RWPE1 (cell line): ENCODE measurements around the gene POU3F2.

Experiments used
- CTCF ChIA-PET: fragments of 350-600 bp; sonication (Branson Sonifier 250); formaldehyde crosslinking; extraction: SDS; loops from one replicate; lab custom pipeline; 2021; lab: Yijun Ruan, JAX
- POLR2A ChIA-PET: fragments of 400-600 bp; formaldehyde crosslinking; extraction: SDS; loops from one replicate; lab custom pipeline; 2020; ENCODE audit warnings: antibody characterized with exemption; ENCODE audit not compliant: low non-redundant PET; lab: Yijun Ruan, JAX
- DNase-seq: peaks from one replicate; pipeline ENCODE4 v3.0.0; 2012; ENCODE audit warnings: low spot score
- H3K27ac ChIP-seq: fragments of 450-650 bp; 2 replicates; pipeline ENCODE4 v1.5.1; 2017
- TF ChIP-seq, protein P1 (sequence below): fragments of 450-650 bp; conservative IDR thresholded peaks from 2 replicates; pipeline ENCODE4 v1.5.1; 2017; ENCODE audit warnings: low read depth, mild to moderate bottlenecking

Gene POU3F2

DNA sequence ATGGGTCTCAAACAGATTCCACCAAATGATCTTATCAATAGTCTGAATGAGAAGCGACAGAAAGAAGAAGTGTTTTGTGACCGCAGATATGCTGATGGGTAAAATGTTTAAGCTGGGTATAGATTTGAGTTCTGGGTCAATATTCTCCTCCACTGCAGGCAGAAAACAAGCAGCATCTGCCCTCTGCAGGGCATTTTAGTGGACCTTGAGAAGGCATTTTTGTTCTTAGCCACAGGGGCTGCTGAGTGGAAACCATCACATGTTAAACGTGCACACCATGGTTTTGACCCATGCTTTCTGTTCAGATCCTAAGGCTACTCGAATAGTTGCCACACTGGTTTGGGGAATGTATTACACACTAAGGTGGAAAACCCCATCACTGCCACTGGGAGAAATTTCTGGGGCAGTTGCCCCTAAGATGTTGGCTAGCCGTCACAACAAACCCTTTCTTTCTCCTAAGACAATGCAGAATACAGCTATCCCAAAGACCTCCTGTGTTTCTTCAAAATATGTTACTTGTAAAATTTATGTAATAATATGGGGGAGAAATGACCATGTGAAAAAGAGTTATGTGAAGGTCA, 5.5 kb downstream of the POU3F2 start:
- POLR2A ChIA-PET = no interaction called here
- TF ChIP-seq, protein P1, sequence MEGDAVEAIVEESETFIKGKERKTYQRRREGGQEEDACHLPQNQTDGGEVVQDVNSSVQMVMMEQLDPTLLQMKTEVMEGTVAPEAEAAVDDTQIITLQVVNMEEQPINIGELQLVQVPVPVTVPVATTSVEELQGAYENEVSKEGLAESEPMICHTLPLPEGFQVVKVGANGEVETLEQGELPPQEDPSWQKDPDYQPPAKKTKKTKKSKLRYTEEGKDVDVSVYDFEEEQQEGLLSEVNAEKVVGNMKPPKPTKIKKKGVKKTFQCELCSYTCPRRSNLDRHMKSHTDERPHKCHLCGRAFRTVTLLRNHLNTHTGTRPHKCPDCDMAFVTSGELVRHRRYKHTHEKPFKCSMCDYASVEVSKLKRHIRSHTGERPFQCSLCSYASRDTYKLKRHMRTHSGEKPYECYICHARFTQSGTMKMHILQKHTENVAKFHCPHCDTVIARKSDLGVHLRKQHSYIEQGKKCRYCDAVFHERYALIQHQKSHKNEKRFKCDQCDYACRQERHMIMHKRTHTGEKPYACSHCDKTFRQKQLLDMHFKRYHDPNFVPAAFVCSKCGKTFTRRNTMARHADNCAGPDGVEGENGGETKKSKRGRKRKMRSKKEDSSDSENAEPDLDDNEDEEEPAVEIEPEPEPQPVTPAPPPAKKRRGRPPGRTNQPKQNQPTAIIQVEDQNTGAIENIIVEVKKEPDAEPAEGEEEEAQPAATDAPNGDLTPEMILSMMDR = no peak
- H3K27ac ChIP-seq = no peak overlapping the region
- CTCF ChIA-PET = no interaction called here
- no peak for DNase-seq

DNA sequence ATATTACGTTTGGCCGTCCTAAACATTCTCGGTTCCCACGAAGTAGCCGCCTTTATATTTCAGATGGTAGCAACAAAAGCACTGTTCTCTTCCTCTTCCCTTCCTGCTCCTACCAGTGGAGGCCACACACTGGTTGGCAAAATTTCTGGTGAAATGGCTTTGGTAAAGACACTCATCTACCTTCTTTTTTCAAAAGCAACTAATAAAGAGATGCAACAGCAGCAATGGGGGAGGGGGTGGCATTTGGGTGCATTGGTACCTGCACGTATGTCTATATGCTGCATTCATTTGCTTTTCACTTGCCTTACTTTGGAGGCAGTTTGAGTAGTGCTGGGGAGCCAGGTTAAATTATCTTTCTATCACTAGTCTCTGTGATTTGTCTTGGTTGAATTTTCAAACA, 6.0 kb downstream of the POU3F2 start:
- no peak overlapping the region for H3K27ac ChIP-seq
- POLR2A ChIA-PET = no interaction called here
- no peak for DNase-seq
- TF ChIP-seq, protein P1 = no peak
- CTCF ChIA-PET = no interaction called here

DNA sequence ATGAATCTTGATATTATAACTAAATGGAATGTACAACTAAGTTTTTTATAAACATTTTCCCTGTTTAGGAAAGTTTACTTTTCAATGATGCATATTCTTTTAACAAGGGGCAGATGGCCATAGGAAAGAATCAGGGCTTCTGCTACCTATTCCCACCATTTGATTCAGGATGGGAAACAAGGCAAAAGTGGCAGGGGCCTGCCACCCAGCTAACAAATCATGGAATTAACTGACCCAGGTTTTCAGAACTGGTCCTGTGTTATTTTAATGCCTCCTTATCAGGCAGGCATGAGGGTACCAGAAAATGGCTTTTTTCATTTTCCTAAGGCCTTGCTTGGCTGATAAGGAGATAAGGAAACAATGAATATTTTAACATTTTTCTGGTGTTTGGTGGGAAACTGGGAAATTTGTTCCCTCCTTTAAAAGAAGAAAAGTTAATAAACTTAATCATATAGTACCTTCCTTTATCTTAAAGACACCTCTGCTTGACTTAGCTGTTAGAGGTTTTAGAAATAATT, 6.7 kb downstream of the POU3F2 start:
- POLR2A ChIA-PET = no interaction called here
- no peak overlapping the region for H3K27ac ChIP-seq
- CTCF ChIA-PET = interaction anchor here (0.6 kb wide), 3 partner anchors 748 to 1646 kb away, joined by 3 to 4 read pairs (median 3); no protein-coding TSS in a partner anchor
- TF ChIP-seq, protein P1 = no peak
- DNase-seq = no peak

DNA sequence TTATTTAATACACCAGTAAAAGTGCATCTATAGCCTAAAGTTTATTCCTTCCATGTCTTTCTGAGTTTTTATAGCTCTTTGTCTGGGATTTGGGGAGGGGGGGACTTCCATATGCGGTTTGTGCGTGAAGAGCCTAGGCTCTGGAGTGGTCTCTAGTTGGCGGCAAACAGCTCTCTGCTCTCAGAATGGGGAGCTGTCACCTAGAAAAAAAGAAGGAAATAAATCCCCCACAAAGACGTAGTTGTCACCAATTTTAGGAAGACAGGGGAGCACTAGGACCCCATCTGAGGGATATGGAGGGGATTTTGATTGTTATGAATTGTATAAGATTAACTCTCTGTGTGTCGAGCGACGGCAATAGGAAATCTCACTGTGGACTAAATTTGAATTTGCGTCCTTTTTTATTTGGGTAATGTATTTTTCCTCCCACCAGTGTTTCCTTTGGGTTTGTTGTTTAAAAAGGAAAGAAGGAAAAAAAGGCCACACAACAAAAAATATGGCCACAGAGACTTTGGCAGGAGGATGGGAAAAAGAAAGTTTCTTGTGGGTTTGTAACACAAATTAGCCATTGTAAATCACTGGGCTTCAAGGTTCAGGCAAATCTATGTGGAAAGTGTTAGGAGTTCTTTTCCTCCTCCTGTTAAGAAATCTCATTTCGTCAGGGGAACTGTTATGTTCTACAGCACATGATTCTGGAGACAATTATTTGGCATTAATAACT, 7.4 kb downstream of the POU3F2 start:
- TF ChIP-seq, protein P1 = no peak
- ChIA-PET CTCF (interaction anchor here (0.6 to 0.7 kb wide), 5 partner anchors 46 to 1647 kb away, joined by 3 to 5 read pairs (median 3); no protein-coding TSS in a partner anchor), POLR2A (no interaction called here)
- H3K27ac ChIP-seq = no peak overlapping the region
- DNase-seq = no peak

DNA sequence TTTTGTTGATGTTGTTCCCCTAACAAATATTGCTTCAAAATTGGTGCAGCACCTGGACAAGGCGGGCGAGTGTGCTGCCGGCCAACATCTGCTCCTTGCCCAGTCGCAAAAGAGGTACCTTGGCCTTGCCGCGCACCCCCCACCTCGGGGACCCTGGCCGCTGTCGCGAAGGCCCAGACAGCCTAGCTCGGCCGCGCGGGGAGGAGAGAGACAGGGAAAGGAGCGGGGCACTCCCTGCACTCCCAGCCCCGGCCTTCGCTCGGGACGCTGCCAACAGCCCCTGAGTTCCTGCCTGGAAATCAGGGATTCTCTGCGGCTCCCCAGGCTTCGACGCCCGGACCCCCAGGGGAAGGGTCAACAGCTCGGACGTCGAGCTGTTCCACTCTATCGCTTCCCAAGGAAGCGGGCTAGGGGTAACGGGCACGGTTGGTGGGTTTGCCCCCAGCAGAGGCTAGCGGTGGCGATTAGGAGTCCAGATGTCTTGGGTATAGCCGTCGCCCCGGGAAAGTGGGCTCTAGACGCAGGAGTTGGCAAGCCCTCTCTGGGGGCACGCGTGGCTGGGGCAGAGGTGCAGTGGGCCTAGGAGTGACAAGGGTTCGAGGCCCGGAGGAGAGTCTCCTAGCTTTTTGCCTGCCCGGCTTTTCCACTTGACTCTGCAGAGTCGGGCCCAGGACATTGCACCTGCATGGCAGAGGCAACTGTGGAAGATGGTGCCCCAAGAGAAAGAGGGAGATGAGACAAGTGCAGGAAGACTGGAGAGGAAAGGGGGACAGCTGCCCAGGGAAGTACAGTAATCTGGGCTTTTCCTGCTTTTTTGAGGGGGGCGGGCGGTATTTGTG, 8.2 kb downstream of the POU3F2 start:
- POLR2A ChIA-PET = no interaction called here
- no peak for DNase-seq
- H3K27ac ChIP-seq = no peak overlapping the region
- TF ChIP-seq, protein P1 = no peak
- CTCF ChIA-PET = interaction anchor here (0.8 to 1.0 kb wide), 2 partner anchors 8 to 1345 kb away, joined by 3 to 5 read pairs; partner anchors contain the start of gene POU3F2
